ENCODE measurements around the gene KL.

GRCh38 chr13:33111414-33112110, 95.3 kb downstream of the KL start:
- no peak for TF ChIP-seq CTCF (IDR thresholded peaks at IDR 0.05)
- TF ChIP-seq POLR2AphosphoS5 (IDR thresholded peaks at IDR 0.05; ENCODE audit: low read depth, low read length) = no peak
- no peak for TF ChIP-seq REST (IDR thresholded peaks at IDR 0.05; ENCODE audit: insufficient read depth in 1 of 2, low read depth in 2 of 2, low read length in 1 of 2)
- no peak for TF ChIP-seq SIN3A (IDR thresholded peaks at IDR 0.05; ENCODE audit: borderline replicate concordance, insufficient read depth, low read depth, low read length)

Data from Panc1 (cell line).